H9 (cell line): ENCODE measurements around the gene CABLES1. TPM values are rescaled to one million over a fixed set of nuclear protein-coding genes. Genes with fewer than 3 reads are reported as not detected.

Experiments used
- DNase-seq: peaks from one replicate; pipeline ENCODE4 v3.0.0-alpha.2; 2017
- H2AFZ ChIP-seq: one replicate; pipeline ENCODE4 v1.6.1; 2013; ENCODE audit warnings: mild to moderate bottlenecking, low read length, control low read depth, moderate library complexity
- H2AK5ac ChIP-seq: 2 replicates; pipeline ENCODE4 v1.6.1; 2013; ENCODE audit warnings: low read length, control low read depth, mixed read lengths; ENCODE audit not compliant: insufficient read length
- H2BK120ac ChIP-seq: one replicate; pipeline ENCODE4 v1.6.1; 2013; ENCODE audit warnings: low read depth, mild to moderate bottlenecking, low read length, control low read depth, inconsistent platforms; ENCODE audit not compliant: poor library complexity, severe bottlenecking
- H2BK12ac ChIP-seq: 2 replicates; pipeline ENCODE4 v1.6.1; 2013; ENCODE audit warnings: low read length, control low read depth, mixed read lengths, low read depth; ENCODE audit not compliant: insufficient read length
- H2BK15ac ChIP-seq: 2 replicates; pipeline ENCODE4 v1.6.1; 2013; ENCODE audit warnings: low read depth, low read length, control low read depth
- H2BK20ac ChIP-seq: one replicate; pipeline ENCODE4 v1.6.1; 2013; ENCODE audit warnings: low read depth, mild to moderate bottlenecking, low read length, control low read depth, inconsistent platforms; ENCODE audit not compliant: poor library complexity, severe bottlenecking
- H2BK5ac ChIP-seq: 2 replicates; pipeline ENCODE4 v1.6.1; 2013; ENCODE audit warnings: low read length, control low read depth, mixed read lengths; ENCODE audit not compliant: insufficient read length
- H3K14ac ChIP-seq: 2 replicates; pipeline ENCODE4 v1.6.1; 2013; ENCODE audit warnings: low read length, control low read depth; ENCODE audit not compliant: insufficient read depth
- H3K18ac ChIP-seq: 2 replicates; pipeline ENCODE4 v1.6.1; 2013; ENCODE audit warnings: low read depth, mild to moderate bottlenecking, mixed read lengths, low read length, control low read depth; ENCODE audit not compliant: insufficient read length
- H3K23ac ChIP-seq: 2 replicates; pipeline ENCODE4 v1.6.1; 2013; ENCODE audit warnings: low read length, control low read depth, mixed read lengths, low read depth; ENCODE audit not compliant: insufficient read length
- H3K23me2 ChIP-seq: 2 replicates; pipeline ENCODE4 v1.6.1; 2013; ENCODE audit warnings: low read depth, mild to moderate bottlenecking, mixed read lengths, low read length, control low read depth; ENCODE audit not compliant: insufficient read length, poor library complexity, severe bottlenecking
- H3K27ac ChIP-seq: 2 replicates; pipeline ENCODE4 v1.5.1; 2013; ENCODE audit warnings: low read length, control low read depth, mixed read lengths, low read depth; ENCODE audit not compliant: insufficient read length
- H3K27me3 ChIP-seq: 2 replicates; pipeline ENCODE4 v1.6.1; 2013; ENCODE audit warnings: low read length, control low read depth, inconsistent platforms; ENCODE audit not compliant: insufficient read depth
- H3K4ac ChIP-seq: 2 replicates; pipeline ENCODE4 v1.6.1; 2013; ENCODE audit warnings: low read depth, mild to moderate bottlenecking, control low read depth, inconsistent platforms, low read length, moderate library complexity
- H3K4me1 ChIP-seq: 2 replicates; pipeline ENCODE4 v1.6.1; 2013; ENCODE audit warnings: low read length, control low read depth, inconsistent platforms; ENCODE audit not compliant: insufficient read depth
- H3K4me2 ChIP-seq: 2 replicates; pipeline ENCODE4 v1.6.1; 2013; ENCODE audit warnings: low read length, control low read depth, mixed read lengths; ENCODE audit not compliant: insufficient read length, insufficient read depth
- H3K56ac ChIP-seq: 2 replicates; pipeline ENCODE4 v1.6.1; 2013; ENCODE audit warnings: low read depth, mild to moderate bottlenecking, mixed read lengths, low read length, control low read depth; ENCODE audit not compliant: insufficient read length
- H3K79me1 ChIP-seq: 2 replicates; pipeline ENCODE4 v1.6.1; 2013; ENCODE audit warnings: low read depth, mild to moderate bottlenecking, moderate library complexity, low read length, control low read depth, inconsistent platforms; ENCODE audit not compliant: insufficient read depth, poor library complexity, severe bottlenecking
- H3K79me2 ChIP-seq: 2 replicates; pipeline ENCODE4 v1.6.1; 2013; ENCODE audit warnings: low read length, control low read depth, inconsistent platforms; ENCODE audit not compliant: insufficient read depth
- H3K9ac ChIP-seq: 2 replicates; pipeline ENCODE4 v1.6.1; 2013; ENCODE audit warnings: low read length, control low read depth, mixed read lengths; ENCODE audit not compliant: insufficient read length; ENCODE audit errors: extremely low read depth
- H3K9me3 ChIP-seq: one replicate; pipeline ENCODE4 v1.6.1; 2013; ENCODE audit warnings: low read depth, low read length, inconsistent platforms; ENCODE audit not compliant: control insufficient read depth
- H3T11ph ChIP-seq: one replicate; pipeline ENCODE4 v1.6.1; 2013; ENCODE audit warnings: mild to moderate bottlenecking, low read length, control low read depth, inconsistent platforms
- H4K20me1 ChIP-seq: one replicate; pipeline ENCODE4 v1.6.1; 2013; ENCODE audit not compliant: control insufficient read depth, insufficient read length, insufficient read depth
- H4K5ac ChIP-seq: 2 replicates; pipeline ENCODE4 v1.6.1; 2013; ENCODE audit warnings: low read depth, mild to moderate bottlenecking, mixed read lengths, low read length, control low read depth; ENCODE audit not compliant: insufficient read length
- H4K8ac ChIP-seq: replicated peaks from 2 replicates; pipeline ENCODE4 v1.6.1; 2013; ENCODE audit warnings: low read length, control low read depth, mixed read lengths, low read depth; ENCODE audit not compliant: insufficient read length
- H4K91ac ChIP-seq: 2 replicates; pipeline ENCODE4 v1.6.1; 2013; ENCODE audit warnings: low read depth, mild to moderate bottlenecking, moderate library complexity, mixed read lengths, low read length, control low read depth; ENCODE audit not compliant: insufficient read length
- H3K27ac Mint-ChIP-seq, 3 experiments: 2 replicates in 2 of 3; 3 replicates in 1 of 3; pipeline ENCODE4 v1.8.0; 2020 to 2021; ENCODE audit warnings: mixed read lengths in 3 of 3, mild to moderate bottlenecking in 1 of 3, moderate library complexity in 1 of 3
- H3K27me3 Mint-ChIP-seq: 2 replicates; pipeline ENCODE4 v1.8.0; 2021; ENCODE audit warnings: low read depth, mild to moderate bottlenecking, moderate library complexity, mixed read lengths
- H3K36me3 Mint-ChIP-seq, 3 experiments: 2 replicates in 2 of 3; 3 replicates in 1 of 3; pipeline ENCODE4 v1.8.0; 2020 to 2021; ENCODE audit warnings: low read depth in 3 of 3, mixed read lengths in 3 of 3; ENCODE audit not compliant: insufficient read depth in 1 of 3
- H3K4me1 Mint-ChIP-seq, 2 experiments: 2 replicates each; pipeline ENCODE4 v1.8.0; 2020; ENCODE audit warnings: mixed read lengths in 2 of 2
- H3K4me3 Mint-ChIP-seq, 2 experiments: 2 replicates in 1 of 2; 3 replicates in 1 of 2; pipeline ENCODE4 v1.8.0; 2020 to 2021; ENCODE audit warnings: mild to moderate bottlenecking in 2 of 2, mixed read lengths in 2 of 2, moderate library complexity in 1 of 2
- H3K9me3 Mint-ChIP-seq, 2 experiments: 2 replicates in 1 of 2; 3 replicates in 1 of 2; pipeline ENCODE4 v1.8.0; 2020; ENCODE audit warnings: mild to moderate bottlenecking in 2 of 2, mixed read lengths in 2 of 2, moderate library complexity in 1 of 2
- WGBS: extraction: QIAGEN DNeasy Blood & Tissue Kit; methylation state at CpG from one replicate; pipeline ENCODE4 v1.1.7; 2013; ENCODE audit warnings: missing lambda C conversion rate, low lambda C conversion rate, mixed read lengths; ENCODE audit not compliant: insufficient read length; ENCODE audit errors: extremely low coverage; 5-methylcytosine and 5-hydroxymethylcytosine counted together
- total RNA-seq: library from RNA; stranded (reverse); gene quantifications from 2 replicates; pipeline ENCODE4 v1.2.1, GENCODE V29; 2021
- TF ChIP-seq, protein P1 (sequence below): fragments of 200-600 bp; sonication (generic); conservative IDR thresholded peaks from 3 replicates; pipeline ENCODE4 v1.8.0; 2021; ENCODE audit warnings: antibody characterized with exemption, mild to moderate bottlenecking

CABLES1 gene
- total RNA-seq, 1 experiment from 2014 or later = 27.1 TPM

DNA sequence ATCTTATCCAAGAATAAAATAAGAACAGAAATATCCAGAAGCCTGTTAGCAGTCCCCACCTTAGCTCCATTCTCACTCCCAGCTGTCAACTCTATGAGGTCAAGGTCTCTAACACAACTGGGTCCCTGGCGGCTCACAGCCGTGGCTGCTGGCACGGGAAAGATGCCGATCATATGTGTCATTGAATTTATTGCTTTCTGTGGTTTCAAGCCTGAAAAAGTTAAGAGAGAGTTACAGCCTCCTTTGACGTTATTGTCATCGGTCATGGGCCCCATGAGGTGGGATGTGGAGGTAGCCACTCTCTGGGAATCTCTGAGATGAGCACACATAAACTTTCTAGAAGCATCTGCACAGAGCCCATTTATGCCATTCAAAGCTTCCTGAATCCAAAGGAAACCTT lies 28.7 kb upstream of the CABLES1 start:
- H2BK5ac ChIP-seq = no peak overlapping the region
- TF ChIP-seq, protein P1, sequence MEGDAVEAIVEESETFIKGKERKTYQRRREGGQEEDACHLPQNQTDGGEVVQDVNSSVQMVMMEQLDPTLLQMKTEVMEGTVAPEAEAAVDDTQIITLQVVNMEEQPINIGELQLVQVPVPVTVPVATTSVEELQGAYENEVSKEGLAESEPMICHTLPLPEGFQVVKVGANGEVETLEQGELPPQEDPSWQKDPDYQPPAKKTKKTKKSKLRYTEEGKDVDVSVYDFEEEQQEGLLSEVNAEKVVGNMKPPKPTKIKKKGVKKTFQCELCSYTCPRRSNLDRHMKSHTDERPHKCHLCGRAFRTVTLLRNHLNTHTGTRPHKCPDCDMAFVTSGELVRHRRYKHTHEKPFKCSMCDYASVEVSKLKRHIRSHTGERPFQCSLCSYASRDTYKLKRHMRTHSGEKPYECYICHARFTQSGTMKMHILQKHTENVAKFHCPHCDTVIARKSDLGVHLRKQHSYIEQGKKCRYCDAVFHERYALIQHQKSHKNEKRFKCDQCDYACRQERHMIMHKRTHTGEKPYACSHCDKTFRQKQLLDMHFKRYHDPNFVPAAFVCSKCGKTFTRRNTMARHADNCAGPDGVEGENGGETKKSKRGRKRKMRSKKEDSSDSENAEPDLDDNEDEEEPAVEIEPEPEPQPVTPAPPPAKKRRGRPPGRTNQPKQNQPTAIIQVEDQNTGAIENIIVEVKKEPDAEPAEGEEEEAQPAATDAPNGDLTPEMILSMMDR = no peak
- no peak overlapping the region for H3K14ac ChIP-seq
- no peaks in the 10 kb centered on the region for H3K79me2 ChIP-seq
- no peaks in the 10 kb centered on the region for H3K4me1 ChIP-seq
- H3K27ac Mint-ChIP-seq = no peak overlapping the region; a peak in 1 of 7 replicates
- H3K27ac ChIP-seq = no peak overlapping the region
- WGBS = no CpG with 5 or more reads among the region's 6 CpGs
- H3K56ac ChIP-seq = no peak overlapping the region
- peaks cover 5 to 10% of the 10 kb centered on the region in 2 experiments; a peak in 2 of 4 replicates for H3K4me1 Mint-ChIP-seq
- no peak overlapping the region for H3K4me3 Mint-ChIP-seq
- no peak overlapping the region for H4K91ac ChIP-seq
- DNase-seq = no peak
- no peak overlapping the region for H4K5ac ChIP-seq
- H3K9ac ChIP-seq = no peak overlapping the region
- no peaks in the 10 kb centered on the region for H3K36me3 Mint-ChIP-seq
- H3K79me1 ChIP-seq = no peaks in the 10 kb centered on the region
- no peak overlapping the region for H2BK12ac ChIP-seq
- no peak overlapping the region for H3K4ac ChIP-seq
- H3K27me3 Mint-ChIP-seq = peaks cover 6% of the 10 kb centered on the region
- no peaks in the 10 kb centered on the region for H3K27me3 ChIP-seq
- no peak overlapping the region for H2BK120ac ChIP-seq
- no peaks in the 10 kb centered on the region for H3K9me3 ChIP-seq
- H4K20me1 ChIP-seq = no peaks in the 10 kb centered on the region
- H3K18ac ChIP-seq = peak overlapping the region; percentile 64
- no peak overlapping the region for H3K4me2 ChIP-seq
- no peak overlapping the region for H2BK20ac ChIP-seq
- no peaks in the 10 kb centered on the region; a peak in 1 of 5 replicates for H3K9me3 Mint-ChIP-seq
- H2AK5ac ChIP-seq = no peak overlapping the region
- no peaks in the 10 kb centered on the region for H3K23me2 ChIP-seq
- no peak overlapping the region for H2AFZ ChIP-seq
- H3K23ac ChIP-seq = no peak overlapping the region
- H3T11ph ChIP-seq = no peak overlapping the region
- H2BK15ac ChIP-seq = no peak overlapping the region
- H4K8ac ChIP-seq = no peak overlapping the region
